KOPT-K1 (cell line): Measurements from ENCODE around the gene PLCXD3.

Experiments used
- H3K27ac ChIP-seq: fragments of 200-600 bp; sonication (generic); 2 replicates; pipeline ENCODE4 v1.5.1; 2016; ENCODE audit warnings: antibody characterized with exemption, mild to moderate bottlenecking, low read depth, low read length; ENCODE audit not compliant: poor library complexity, severe bottlenecking
- H3K36me3 ChIP-seq: fragments of 200-600 bp; sonication (generic); 2 replicates; pipeline ENCODE4 v1.5.1; 2017; ENCODE audit warnings: antibody characterized with exemption, mild to moderate bottlenecking, low read length, moderate library complexity; ENCODE audit not compliant: insufficient read depth
- H3K9me3 ChIP-seq: fragments of 200-600 bp; sonication (generic); 2 replicates; pipeline ENCODE4 v1.5.1; 2017; ENCODE audit warnings: antibody characterized with exemption, low read length, mild to moderate bottlenecking; ENCODE audit not compliant: insufficient read depth, poor library complexity, severe bottlenecking

Gene PLCXD3

DNA sequence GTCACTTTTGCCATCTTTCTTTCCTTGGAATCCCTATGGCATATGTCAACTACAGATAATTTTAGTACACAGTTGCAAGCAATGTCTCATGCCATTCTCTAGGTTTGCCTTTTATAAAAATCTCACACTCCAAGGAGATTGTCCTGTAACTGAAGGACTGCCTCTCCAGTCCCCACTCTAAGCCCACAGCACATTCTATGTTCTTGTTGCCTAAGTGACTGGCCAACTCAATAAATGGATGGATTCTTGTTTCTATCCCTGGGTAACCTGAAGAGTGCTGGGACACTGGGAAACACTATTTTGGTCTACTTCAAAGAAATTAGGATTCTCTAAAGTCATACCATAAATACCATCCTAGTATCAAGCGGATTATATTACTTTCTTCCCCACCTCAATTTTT lies 145.0 kb downstream of the PLCXD3 start:
- no peak overlapping the region for H3K27ac ChIP-seq

DNA sequence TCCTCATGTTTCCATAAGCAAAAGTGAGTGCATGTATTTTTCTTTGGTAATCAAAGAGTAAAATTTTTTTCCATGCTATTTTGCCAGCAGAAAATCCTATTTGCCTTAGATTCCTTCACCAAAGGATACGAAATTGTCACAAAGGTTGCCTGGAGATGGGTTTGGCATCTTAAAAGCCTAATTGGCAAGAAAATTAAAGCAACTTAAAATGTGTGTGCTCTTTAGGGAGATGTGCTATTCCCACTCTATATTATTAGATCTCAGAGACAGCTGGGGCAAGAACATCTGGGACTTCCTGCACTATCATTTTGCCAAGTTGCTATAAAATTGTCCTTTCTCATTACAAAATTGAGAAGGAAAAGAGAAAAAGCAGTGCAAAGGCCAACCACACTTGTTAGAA lies 146.1 kb downstream of the PLCXD3 start:
- no peak overlapping the region for H3K27ac ChIP-seq
- no peaks in the 10 kb centered on the region for H3K36me3 ChIP-seq
- no peaks in the 10 kb centered on the region for H3K9me3 ChIP-seq

More for the DNA sequence above, 145.0 kb downstream of the PLCXD3 start:
- no peaks in the 10 kb centered on the region for H3K36me3 ChIP-seq
- no peaks in the 10 kb centered on the region for H3K9me3 ChIP-seq

DNA sequence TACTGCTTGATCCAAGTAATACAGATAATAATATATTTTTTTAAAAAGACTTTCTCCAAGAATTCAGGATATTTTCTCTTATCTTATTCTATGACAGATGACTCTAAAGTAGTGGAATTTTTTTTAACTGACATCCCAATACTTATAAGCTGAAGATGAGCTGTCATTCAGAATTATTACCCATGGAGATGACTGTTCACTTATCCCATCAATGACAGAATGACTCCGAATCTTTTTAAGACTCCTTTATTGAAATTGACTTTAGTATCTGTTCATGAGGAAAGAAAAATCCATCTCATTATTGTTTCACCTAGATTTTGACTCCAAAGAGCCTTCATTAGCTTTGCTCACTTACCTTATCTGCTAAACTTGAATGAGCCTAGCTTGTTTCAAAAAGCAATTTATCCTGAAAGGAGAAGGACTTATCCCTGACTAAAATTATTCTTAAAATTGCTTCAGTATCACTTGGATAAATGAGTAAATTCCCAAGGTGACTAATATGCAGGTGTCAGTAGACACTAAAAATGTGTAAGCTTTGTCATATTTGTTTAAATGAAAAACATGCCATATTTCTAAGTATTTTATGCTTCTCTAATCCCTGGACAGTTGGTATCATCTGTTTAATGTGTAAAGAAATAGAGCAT lies 146.9 kb downstream of the PLCXD3 start:
- Histone ChIP-seq H3K9me3 (no peaks in the 10 kb centered on the region), H3K36me3 (no peaks in the 10 kb centered on the region), H3K27ac (no peak overlapping the region)

DNA sequence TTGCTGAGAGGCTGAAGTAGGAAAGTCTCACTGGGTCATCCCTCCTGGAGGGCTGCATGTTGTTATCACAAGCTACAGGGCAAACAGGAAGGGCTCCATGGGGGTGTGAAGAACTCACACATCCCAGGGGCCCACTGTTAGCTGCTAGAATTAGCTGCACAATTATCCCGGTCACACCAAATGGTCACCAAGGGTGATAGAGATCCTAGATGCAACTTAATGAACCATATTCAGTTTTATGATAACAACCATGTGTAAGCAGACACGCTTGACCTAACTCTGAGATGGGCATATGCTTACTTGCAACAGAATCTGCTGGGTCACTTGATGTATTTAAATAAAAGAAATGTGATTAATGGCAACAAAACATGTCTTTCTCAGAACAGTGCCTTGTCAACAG lies 153.6 kb downstream of the PLCXD3 start:
- H3K9me3 ChIP-seq: no peaks in the 10 kb centered on the region
- no peak overlapping the region for H3K27ac ChIP-seq
- no peaks in the 10 kb centered on the region for H3K36me3 ChIP-seq

DNA sequence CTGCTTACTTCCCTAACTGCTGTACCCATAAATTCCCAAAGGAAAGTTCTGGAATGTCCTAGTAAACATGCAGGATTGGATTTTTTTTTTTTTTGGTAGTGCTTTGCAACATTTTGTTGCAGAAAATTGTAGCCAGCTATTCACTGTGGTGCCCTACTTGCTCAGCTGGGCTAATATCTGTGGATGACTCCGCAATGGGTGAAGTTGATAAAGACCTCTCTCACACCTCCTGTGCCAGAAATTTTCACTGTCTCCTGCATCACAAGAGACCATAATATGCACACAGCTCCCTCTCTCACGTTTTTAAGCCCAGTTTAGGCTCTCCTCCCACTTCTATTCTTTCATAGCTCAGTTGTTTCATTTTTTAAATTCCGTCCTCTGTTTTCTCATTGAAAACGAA lies 160.6 kb downstream of the PLCXD3 start:
- Histone ChIP-seq H3K9me3 (no peaks in the 10 kb centered on the region), H3K27ac (no peak overlapping the region), H3K36me3 (no peaks in the 10 kb centered on the region)

DNA sequence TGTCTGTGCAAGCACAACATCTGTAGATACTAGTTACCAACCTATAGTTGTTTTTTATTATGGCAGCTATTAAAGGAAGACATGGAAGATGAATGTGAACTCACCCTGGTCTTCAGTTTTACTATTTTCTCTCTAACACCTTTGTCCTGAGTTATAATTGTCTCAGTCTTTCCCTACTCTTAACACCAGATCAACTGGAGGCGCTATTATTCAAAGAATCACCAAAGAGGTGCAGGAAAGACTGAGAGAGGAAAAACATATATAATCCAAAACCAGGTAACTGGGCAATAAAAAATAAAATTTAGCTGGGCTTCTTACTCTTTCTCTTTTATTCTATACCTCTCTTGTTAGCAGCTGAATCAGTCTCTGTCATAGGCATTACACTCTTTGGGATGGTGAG lies 162.8 kb downstream of the PLCXD3 start:
- no peaks in the 10 kb centered on the region for H3K36me3 ChIP-seq
- no peak overlapping the region for H3K27ac ChIP-seq
- H3K9me3 ChIP-seq: no peaks in the 10 kb centered on the region

DNA sequence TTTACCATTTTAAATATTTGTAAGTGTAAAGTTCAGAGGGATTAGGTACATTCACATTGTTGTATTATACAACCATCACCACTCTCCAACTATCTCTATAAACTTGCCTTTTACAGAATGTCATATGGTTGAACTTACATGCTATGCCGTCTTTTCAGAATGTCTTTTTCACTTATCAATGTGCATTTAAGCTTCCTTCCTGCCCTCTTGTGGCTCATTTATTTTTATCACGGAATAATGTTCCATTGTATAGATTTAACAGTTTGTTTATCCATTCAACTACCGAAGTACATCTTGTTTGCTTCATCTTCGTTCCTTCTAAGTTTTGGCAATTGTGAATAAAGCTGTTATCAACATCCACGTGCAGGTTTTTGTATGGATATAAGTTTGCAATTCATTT lies 163.8 kb downstream of the PLCXD3 start:
- Histone ChIP-seq H3K9me3 (no peaks in the 10 kb centered on the region), H3K27ac (no peak overlapping the region), H3K36me3 (no peaks in the 10 kb centered on the region)

DNA sequence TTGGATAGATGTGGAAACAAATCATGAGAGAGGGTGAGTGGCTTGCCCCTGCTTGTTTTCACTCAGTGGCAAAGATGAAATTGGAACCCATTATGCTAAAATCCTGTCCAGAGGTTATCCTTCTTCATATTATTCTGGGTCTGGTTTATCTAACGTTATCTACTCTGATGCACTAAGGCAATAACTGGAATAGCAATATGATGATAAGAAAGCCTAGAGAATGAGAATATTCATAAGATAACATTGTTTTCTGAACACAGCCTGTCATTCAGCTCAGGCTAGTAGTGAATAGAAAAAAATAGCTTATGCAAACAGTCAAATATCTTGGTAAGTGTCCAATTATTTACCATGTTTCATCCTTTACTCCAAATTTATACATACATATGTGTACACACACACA lies 165.1 kb downstream of the PLCXD3 start:
- Histone ChIP-seq H3K36me3 (no peaks in the 10 kb centered on the region), H3K27ac (no peak overlapping the region), H3K9me3 (no peaks in the 10 kb centered on the region)

DNA sequence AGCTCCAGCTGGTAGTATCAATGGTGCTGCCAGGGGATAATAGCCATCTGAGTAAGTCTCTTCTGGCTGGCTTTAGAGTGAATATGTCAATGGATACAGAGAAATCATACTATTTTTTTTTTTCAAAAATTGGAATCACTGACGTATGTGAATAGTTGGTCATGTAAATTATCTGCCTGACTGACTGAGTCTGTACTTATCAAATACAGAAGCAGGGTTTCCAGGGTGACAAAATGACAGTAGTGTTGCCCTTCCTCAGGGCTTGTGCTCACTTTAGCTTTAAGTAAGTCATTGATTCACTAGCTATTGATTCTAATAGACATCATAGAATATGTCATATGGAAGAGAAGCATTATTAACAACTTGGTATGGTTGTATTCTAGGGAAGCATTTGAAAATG lies 171.1 kb downstream of the PLCXD3 start:
- no peaks in the 10 kb centered on the region for H3K36me3 ChIP-seq
- no peaks in the 10 kb centered on the region for H3K9me3 ChIP-seq
- no peak overlapping the region for H3K27ac ChIP-seq

DNA sequence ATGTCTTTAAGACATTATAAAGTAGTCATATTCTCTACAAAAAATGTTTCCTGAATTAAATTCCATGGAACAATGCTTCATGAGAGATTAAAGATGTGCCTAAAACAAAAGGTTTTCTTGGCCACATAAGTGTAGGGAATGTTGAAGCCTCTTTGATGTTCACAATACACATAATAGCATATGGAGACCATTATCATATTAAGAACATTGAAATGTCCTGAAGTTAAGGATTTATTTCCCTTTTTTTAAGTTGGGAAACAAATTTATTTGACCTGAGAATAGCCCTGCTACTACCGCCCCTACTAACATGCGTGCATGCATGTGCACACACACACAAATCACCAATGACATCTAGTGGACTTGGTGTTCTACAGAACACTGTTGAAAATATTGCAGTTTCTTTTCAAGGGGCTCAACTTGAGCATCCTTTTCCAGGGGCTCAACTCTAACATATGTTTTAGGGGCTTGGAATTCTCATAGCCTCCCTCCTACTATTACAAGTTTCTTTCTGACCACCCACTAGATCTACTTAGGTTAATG lies 172.2 kb downstream of the PLCXD3 start:
- Histone ChIP-seq H3K27ac (no peak overlapping the region), H3K36me3 (no peaks in the 10 kb centered on the region), H3K9me3 (no peaks in the 10 kb centered on the region)

DNA sequence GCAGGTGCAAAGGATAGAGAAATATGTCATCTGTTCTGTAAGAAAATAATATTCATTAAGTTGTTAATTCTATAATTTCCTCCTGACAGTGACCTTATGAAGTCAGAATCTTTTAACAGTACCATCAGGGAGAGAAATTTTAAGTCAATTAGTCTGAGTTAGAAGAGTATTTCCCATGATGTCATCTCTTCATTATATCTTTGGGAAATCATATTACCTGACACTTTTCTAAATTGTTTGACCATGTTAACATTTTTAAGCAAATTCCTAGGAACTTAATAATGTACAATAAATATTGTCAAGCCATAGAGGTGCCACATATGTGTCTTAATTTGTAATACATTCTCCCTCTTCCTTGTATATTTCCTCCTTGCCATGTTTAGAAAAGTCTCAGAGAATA lies 172.7 kb downstream of the PLCXD3 start:
- H3K27ac ChIP-seq: no peak overlapping the region
- H3K9me3 ChIP-seq: no peaks in the 10 kb centered on the region
- H3K36me3 ChIP-seq: no peaks in the 10 kb centered on the region

DNA sequence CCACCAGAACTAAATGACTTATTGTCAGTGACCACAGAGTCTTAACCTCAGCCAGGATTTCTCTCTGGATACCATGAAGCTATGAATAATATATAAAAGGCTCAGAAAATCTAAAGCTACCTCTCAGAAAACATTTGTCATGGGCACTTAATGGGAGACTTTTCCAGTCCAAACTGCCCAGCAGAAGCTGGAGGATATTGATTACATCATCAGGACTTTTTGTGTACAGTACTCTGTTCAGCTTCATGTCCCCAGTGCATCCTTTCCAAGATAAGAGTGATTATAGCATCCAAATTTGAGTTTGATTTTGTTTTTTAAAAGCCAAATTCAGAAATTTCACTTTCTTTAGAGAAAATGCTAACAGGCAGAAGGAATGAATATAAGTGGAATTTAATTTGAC lies 173.2 kb downstream of the PLCXD3 start:
- no peaks in the 10 kb centered on the region for H3K9me3 ChIP-seq
- no peak overlapping the region for H3K27ac ChIP-seq
- H3K36me3 ChIP-seq: no peaks in the 10 kb centered on the region

DNA sequence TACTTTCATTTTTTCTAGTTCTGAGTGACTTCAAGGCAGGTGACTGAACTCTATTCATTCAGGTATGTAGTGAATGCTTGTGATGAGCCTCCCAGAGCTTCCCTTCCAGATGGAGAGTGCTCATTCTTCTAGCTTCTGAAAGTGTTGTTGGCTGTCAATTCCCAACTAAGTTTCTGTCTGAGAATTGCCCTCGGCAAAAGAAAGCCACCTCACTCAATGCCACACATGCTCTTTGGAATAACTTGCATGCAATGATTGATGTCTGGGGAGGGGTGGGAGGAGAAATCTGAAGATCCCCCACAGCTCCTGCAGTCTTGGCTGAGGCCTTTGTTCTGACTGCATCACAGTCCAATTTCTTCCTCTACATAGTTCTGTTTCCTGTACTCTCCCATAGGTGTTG lies 173.9 kb downstream of the PLCXD3 start:
- no peaks in the 10 kb centered on the region for H3K36me3 ChIP-seq
- no peaks in the 10 kb centered on the region for H3K9me3 ChIP-seq
- no peak overlapping the region for H3K27ac ChIP-seq

DNA sequence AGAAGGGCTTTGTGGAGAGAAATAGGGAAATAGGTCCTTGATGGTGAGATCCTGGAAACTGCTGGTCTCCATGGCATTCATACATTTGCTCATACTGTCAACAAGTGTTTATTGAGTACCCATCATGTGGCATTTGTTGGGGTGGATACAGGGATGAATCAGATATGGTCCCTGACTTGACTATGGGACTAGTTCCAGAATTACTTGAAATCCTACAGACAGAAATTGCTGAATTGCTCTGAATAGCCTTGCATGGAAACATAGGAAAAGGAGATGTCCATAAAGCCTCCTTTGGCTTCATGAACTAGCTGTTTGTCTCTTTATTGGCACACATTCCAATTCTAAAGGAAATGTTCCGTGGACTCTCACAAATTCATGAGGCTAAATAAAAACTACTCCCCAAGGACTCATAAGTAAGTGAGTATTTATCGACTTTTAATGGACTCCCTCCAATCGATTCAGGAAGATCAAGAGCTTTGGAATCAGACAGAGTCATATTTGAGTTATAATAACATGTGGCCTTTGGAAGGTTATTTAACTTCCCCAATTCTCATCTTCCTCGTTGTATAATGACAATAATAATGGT lies 174.7 kb downstream of the PLCXD3 start:
- no peaks in the 10 kb centered on the region for H3K9me3 ChIP-seq
- no peaks in the 10 kb centered on the region for H3K36me3 ChIP-seq
- H3K27ac ChIP-seq: no peak overlapping the region

DNA sequence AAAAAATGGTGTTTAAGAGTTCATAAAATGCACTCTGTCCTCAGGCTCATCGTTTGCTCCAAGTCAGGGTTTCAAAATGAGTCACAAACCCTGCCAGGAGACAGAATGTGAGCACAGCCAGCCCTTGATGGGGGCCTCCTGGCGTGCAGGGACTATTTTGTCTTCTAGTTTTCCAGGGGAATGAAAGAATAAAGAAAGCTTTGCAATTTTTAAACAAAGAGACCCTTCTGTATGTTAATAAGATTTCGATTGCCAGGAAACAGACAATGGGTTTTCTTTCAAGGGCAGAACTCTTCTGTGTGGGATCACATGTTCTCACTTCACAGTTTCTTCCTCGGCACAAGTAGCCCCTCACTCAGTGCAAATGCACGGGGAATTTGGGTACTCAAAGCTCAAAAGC lies 175.6 kb downstream of the PLCXD3 start:
- no peak overlapping the region for H3K27ac ChIP-seq
- no peaks in the 10 kb centered on the region for H3K9me3 ChIP-seq
- no peaks in the 10 kb centered on the region for H3K36me3 ChIP-seq

DNA sequence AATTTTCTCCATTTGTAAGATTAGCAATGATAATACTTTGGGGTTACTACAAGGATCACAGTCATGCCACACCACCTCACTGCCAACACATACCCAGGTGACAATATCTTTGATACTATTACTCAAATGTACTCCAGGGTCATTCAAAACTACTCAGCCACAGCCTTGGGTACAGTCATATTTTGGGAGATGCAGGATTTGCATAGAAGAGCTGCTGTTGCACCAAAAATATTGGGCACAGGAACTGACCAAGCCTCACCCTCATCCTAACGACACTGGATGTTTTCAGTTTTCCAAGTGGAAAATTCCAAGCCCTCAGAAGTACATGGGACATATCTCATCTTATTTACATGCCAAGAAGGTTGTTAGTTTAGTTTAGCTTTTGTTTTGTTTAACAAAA lies 176.2 kb downstream of the PLCXD3 start:
- Histone ChIP-seq H3K27ac (no peak overlapping the region), H3K36me3 (no peaks in the 10 kb centered on the region)

More for the DNA sequence above, 176.2 kb downstream of the PLCXD3 start:
- no peaks in the 10 kb centered on the region for H3K9me3 ChIP-seq
